H4 (cell line): ENCODE data around the gene SPI1. TPM values are rescaled to one million over a fixed set of nuclear protein-coding genes. Genes with fewer than 3 reads are reported as not detected.

Experiments used
- DNase-seq: peaks from one replicate; pipeline ENCODE4 v3.0.0-alpha.2; 2015; ENCODE audit warnings: low spot score
- total RNA-seq: library from RNA; depleted of rRNA; stranded (reverse); fragments of >200 nt; shearing (Covaris generic); gene quantifications from 2 replicates; pipeline ENCODE4 v1.2.3, GENCODE V29; 2014

The SPI1 gene
- total RNA-seq, 1 experiment from 2014 or later, result not detected

DNA sequence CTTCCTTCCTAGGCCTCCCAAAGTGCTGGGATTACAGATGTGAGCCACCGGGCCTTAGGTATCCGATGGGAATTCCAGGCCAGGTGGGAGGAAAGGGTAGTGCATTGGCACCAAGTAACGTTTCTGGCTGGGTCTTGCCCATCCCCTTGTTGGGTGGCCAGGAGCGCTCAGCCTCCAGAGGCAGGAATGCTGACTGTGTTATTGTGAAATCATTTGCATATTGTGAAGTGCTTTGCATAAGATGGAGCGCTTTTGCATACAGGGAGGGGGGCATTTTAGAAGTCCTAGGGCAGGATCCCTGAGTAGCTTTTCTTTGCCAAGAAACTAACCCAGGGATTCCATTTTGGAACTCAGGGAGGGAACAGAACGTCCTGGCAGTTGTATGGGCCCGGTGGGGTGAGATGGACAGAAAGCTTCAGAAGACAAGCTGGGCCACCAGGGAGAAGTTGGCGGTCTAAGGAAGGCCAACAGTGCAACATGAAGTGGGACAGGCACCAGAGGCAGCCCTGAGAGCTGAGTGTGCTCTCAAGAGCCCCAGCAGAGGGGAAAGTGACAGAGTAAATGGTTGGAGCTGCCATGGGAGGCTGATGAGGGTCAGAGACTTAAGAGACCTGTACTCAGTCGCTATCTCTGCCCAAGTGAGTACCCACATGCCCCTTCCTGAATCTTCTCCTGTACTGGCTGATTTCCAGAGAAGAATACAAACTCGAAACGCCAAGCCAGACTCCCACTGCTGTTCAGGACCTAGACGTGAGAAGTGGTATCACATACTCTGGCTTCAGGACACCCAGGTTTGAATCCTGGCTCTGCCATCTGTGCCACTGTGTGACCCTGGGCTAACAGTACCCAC is 28.8 kb upstream of the SPI1 start:
- no peak for DNase-seq

- no peak for DNase-seq
Observed at GRCh38 chr11:47403571-47403970, 25.2 kb upstream of the SPI1 start.

DNA sequence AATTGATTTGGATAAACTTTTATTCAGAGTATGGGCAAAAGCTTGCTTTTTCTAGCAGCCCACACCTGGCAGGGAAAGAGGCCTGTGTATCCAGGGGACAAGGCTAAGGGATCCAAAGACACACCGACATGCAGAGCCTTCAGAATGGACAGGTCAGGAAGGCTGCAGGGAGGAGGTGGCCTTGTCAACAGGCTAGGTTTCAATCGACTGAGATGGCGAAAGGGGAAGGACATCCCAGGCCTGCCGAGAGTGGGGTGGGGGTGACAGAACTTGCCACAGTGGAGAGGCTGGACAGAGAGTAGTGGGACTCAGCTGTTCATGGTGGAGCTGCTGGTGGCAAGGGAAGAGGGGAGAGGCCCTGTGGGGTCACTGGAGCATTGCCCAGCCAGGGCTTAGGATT is 24.8 kb upstream of the SPI1 start:
- DNase-seq, result no peak

GRCh38 chr11:47400768-47401279 is 22.5 kb upstream of the SPI1 start:
- DNase-seq, result no peak

DNA sequence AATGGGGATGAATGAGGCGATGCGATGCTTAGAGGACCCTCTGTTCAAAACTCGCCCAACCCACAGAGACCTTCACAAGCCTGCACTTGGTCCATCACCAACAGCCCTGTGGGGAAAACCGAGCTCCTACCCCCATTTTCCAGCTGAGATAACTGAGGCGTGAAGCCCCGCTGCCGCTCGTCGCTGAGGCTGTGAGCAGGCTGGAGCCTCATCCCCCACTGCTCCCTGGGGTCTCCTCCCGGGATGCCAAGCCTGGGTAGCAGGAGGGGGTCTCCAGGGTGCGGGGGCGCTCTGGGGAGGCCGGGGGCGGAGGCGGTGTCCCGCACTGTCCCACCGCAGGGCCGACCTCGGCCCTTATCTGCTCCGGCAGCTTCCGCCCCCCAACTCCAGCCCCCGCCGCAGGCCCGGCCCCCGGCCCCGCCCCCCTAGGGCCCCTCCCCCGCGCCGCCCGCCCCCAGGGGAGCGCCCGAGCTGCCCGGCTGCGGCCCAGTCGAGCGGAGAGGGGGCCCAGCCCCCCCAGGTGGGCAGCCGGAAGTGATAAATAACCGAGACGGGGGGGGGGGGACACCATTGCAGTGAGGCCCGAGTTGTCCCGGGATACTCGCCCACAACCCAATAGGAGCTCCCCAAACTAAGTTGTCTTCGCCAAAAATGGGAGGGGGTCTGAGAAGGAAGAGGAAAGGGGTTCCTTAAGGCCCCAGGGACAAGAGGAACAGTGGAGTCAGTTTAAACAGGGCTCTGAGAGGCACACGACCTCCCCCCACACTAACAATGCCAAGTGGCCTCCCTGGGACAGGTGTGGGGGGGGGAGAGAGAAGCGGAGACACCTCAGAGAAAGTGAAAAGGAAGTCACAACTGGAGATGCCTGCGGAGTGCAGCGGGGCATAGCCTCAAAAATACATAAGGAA is 21.8 kb upstream of the SPI1 start:
- DNase-seq, result no peak

GRCh38 chr11:47398551-47398950 is 20.2 kb upstream of the SPI1 start:
- no peak for DNase-seq

DNA sequence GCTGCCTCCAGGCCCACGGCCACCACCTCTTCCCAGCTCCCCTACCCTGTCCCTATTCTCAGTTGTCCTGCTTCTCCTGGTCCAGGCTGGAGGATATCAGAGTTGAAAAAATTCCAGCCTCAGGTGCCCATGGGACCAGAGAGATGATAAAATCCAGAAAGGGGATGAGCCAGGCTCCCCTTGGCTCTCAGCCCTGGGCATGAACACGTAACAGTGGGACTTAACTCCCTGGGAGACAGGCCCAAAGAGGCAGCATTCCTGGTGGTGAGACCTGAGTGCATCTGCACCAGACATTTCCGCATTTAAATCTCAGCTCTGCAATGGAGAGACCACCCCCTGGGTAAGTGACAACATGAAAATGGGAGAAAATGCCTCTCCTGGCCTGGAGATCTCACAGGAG is 19.7 kb upstream of the SPI1 start:
- DNase-seq, result no peak

GRCh38 chr11:47396049-47396320 is 17.6 kb upstream of the SPI1 start:
- no peak for DNase-seq

GRCh38 chr11:47395223-47396048 is 17.1 kb upstream of the SPI1 start:
- no peak for DNase-seq

DNA sequence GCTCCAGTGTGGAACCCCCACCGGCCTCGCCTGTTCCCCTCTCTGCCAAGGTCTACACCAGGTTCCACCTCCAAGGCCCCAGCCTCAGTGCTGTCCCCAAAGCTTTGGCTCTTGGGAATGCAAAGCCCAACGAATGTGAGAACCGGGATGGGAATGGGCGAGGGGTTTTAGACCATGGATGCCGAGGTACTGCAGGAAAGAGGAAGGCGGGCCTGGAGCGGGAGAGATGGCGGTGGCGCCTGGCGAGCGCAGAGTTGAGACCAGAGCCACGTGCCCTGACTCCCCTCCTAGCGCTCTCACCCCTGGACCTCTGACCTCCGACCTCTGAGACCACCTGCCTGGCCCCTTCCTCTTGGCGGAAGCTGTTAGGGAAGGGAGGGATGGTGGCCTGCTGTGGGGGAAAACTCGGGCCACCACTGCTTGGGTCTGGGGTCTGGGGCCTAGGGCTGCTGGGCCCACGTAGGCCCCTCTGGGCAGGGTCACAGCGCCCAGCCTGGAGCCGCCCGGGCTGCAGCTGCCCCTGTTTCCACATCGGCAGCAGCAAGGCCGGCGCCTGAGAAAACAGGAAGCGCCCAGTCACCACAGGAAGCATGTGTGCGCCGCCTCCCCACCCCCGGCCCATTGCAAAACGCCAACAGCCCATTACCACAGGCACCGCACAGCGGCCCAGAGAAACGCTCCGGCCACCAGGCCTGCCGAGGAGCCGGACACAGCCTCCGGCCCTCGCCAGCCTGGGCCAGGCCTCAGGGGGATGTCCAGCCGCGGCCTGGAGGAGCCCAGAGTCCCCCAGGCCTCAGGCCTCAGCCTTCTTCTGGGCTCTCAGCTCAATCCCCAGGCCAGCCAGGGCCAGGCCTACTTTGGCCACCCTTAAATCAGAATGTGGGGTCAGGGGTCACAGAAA is 16.2 kb upstream of the SPI1 start:
- no peak for DNase-seq

- DNase-seq, result no peak
Observed at GRCh38 chr11:47394050-47394321, 15.6 kb upstream of the SPI1 start.

DNA sequence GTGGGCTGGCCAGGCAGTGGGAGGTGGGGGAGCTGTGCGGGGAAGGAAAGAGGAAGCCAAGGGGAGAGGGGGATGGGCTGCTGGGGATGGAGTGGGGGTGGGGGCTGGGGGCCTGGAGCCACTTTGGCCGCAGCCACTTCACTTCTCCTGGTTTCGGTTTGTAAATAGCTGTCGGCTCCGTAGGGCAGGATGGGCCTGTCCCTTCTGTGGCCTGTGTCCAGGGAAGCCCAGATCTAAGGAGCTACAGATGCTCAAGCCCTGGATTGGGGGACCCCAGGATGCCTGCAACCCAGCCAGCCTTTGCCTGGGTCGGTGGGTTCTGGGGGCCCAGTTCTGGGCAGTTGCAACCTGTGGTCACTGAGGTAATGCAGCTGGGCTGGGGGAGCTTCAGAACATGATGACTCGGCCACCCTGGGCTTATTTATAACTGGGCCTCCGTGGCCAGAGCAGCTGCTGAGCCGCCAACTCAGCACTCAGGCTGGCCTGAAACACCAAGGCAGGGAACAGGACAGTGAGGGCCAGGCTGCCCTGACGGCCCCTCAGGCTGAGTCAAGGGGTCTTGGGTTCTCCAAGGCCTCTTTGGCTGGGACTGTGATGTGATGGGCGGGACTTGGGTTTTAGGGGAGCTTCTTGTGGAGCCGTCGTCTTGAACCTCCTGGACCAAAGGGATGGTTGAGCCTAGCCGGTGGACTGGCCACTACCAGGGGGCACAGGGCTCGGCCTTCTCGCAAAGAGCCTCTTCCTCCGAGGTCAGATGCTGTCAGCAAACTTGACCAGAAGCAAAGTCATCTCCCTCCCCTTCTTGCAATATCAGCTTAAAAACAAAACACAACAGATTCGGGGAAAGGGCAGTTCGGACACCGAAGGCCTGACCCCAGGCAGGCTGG is 15.1 kb upstream of the SPI1 start:
- no peak for DNase-seq

GRCh38 chr11:47392546-47393162 is 14.3 kb upstream of the SPI1 start:
- DNase-seq, result no peak

GRCh38 chr11:47391711-47392432 is 13.5 kb upstream of the SPI1 start:
- DNase-seq, result no peak

- DNase-seq, result no peak
Observed at GRCh38 chr11:47391077-47391583, 12.8 kb upstream of the SPI1 start.

DNA sequence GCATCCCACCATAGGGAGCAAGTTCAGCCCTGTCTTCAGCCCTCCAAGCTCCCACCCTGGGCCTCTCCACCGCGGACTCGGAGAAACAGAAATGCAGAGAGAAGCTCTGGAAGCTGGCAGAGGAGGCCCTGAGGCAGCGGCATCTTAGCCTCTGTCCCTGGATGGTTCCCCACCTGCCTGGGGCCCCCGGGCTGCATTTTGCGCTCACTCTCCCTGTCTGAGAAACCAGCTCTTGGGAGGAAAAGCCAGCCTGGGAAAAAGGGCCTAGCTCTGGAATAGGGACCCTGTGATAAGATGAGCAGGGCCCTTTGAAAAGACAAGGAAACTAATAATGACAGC is 12.0 kb upstream of the SPI1 start:
- no peak for DNase-seq

DNA sequence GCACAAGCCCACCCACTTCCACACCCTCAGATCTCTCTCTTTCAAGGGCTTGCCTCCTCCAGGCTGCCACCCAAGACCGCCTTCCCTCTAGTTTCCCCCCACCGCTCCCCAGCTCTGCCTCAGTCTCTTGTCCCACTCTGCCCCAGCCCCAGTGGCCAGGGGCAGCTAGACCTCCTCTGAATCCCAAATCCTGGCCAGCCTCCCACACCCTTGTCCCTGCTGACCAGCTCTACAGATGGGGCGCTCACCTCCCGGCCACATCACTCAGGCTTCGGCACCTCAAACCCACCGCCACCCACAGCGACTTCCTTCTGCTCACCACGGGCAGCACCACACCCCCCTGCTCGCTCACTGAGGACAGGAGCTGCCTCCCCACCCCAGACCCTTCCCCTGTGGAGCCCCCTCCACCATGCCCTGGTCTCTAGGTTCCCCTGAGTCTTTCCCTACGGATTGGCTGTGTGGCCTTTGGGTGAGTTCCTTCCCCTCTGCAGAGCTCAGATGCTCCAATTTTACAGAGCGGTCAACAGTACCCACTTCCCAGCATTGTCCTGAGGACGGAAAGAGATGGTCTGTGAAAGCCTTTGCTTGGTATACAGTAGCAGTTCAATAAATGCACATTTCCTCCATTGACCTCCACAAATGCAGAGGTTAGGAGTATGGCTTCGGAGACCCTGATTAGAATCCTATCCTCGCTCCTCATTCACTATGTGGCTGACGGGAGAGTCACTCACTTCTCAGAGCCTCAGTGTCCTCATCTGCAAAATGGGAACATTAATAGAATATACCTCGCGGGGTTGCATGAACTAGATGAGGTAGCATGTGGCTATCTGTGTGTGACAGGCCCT is 11.5 kb upstream of the SPI1 start:
- DNase-seq, result no peak
